ENCODE measurements around the gene TASP1.

Gene TASP1

GRCh38 chr20:13424174-13424833, 214.4 kb downstream of the TASP1 start:
- Histone ChIP-seq H3K4me3 (ENCODE audit: low read length in 2 of 2) (peak overlapping the region in 1 of 2 donors; percentile 33), H3K36me3 (ENCODE audit: control insufficient read depth in 2 of 2, insufficient read depth in 2 of 2, low read length in 2 of 2) (no peaks in the 10 kb centered on the region), H3K9me3 (ENCODE audit: control insufficient read depth in 2 of 2, low read length in 2 of 2) (no peaks in the 10 kb centered on the region), H3K4me1 (ENCODE audit: control insufficient read depth, insufficient read depth, low read length) (peaks cover 4% of the 10 kb centered on the region), H3K27me3 (ENCODE audit: control insufficient read depth in 1 of 2, insufficient read depth in 2 of 2, low read length in 2 of 2) (no peaks in the 10 kb centered on the region), H3K9ac (ENCODE audit: low read length in 2 of 2) (no peak overlapping the region), H3K27ac (ENCODE audit: low read length) (no peak overlapping the region)

DNA sequence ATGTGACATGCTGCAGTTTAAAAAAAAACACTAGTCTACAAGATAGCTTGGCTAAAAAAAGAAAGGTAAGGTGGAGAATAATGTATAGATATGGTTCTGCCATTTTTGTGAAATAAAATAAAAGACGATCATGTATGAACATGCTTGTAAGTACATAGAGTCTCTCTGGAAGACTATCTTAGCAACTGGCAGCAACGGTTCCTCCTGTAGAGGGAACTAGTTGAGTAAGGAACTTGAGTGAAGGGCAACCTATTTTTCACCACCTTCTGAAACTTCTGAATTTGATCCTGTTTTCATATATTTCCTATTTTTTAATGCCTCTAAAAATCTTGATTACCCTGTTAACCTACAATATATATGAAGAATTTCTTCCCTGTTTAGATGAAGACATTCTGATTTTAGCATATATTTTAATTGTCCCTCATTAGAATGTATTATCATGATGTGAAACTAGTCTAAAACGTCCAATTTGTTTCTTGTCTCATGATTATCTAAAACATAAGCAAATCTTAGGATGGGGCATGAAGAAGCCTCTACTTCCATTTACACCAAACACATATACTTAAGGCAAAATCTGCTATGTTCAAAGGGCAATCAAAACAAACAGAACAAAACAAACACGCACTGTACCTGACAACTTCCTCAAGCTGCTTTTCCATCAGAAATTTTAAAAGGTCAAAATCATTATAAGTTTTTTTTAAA, 215.1 kb downstream of the TASP1 start:
- Histone ChIP-seq H3K36me3 (ENCODE audit: control insufficient read depth in 2 of 2, insufficient read depth in 2 of 2, low read length in 2 of 2) (no peaks in the 10 kb centered on the region), H3K4me1 (ENCODE audit: control insufficient read depth, insufficient read depth, low read length) (peaks cover 4% of the 10 kb centered on the region), H3K9me3 (ENCODE audit: control insufficient read depth in 2 of 2, low read length in 2 of 2) (no peaks in the 10 kb centered on the region), H3K9ac (ENCODE audit: low read length in 2 of 2) (no peak overlapping the region), H3K27me3 (ENCODE audit: control insufficient read depth in 1 of 2, insufficient read depth in 2 of 2, low read length in 2 of 2) (no peaks in the 10 kb centered on the region), H3K4me3 (ENCODE audit: low read length in 2 of 2) (no peak overlapping the region), H3K27ac (ENCODE audit: low read length) (no peak overlapping the region)

DNA sequence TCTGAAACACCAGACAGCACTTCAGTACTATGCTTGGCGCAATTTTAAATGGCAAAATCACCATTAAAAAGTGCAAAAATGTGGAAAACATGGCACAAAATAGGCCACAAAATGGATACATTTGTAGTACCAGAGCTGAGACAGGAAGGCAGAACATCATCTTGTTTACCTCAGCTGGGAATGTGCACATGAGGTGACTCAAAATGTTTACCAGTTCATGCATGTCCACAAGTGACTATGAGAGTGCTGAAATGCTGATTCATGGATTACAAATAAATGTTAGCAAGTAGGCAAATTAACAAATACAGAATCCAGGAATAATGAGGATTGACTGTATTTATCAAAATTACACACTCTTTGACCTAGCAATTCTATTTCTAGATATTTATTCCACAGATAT, 216.1 kb downstream of the TASP1 start:
- H3K36me3 ChIP-seq (ENCODE audit: control insufficient read depth in 2 of 2, insufficient read depth in 2 of 2, low read length in 2 of 2): no peaks in the 10 kb centered on the region
- no peak overlapping the region for H3K9ac ChIP-seq (ENCODE audit: low read length in 2 of 2)
- H3K4me1 ChIP-seq (ENCODE audit: control insufficient read depth, insufficient read depth, low read length): peaks cover 4% of the 10 kb centered on the region
- H3K27ac ChIP-seq (ENCODE audit: low read length): no peak overlapping the region
- no peaks in the 10 kb centered on the region for H3K27me3 ChIP-seq (ENCODE audit: control insufficient read depth in 1 of 2, insufficient read depth in 2 of 2, low read length in 2 of 2)
- H3K9me3 ChIP-seq (ENCODE audit: control insufficient read depth in 2 of 2, low read length in 2 of 2): no peaks in the 10 kb centered on the region
- H3K4me3 ChIP-seq (ENCODE audit: low read length in 2 of 2): no peak overlapping the region

GRCh38 chr20:13420625-13421024, 218.1 kb downstream of the TASP1 start:
- Histone ChIP-seq H3K27me3 (ENCODE audit: control insufficient read depth in 1 of 2, insufficient read depth in 2 of 2, low read length in 2 of 2) (no peaks in the 10 kb centered on the region), H3K4me3 (ENCODE audit: low read length in 2 of 2) (no peak overlapping the region), H3K4me1 (ENCODE audit: control insufficient read depth, insufficient read depth, low read length) (peaks cover 9% of the 10 kb centered on the region), H3K9me3 (ENCODE audit: control insufficient read depth in 2 of 2, low read length in 2 of 2) (no peaks in the 10 kb centered on the region), H3K9ac (ENCODE audit: low read length in 2 of 2) (no peak overlapping the region), H3K36me3 (ENCODE audit: control insufficient read depth in 2 of 2, insufficient read depth in 2 of 2, low read length in 2 of 2) (no peaks in the 10 kb centered on the region), H3K27ac (ENCODE audit: low read length) (no peak overlapping the region)

GRCh38 chr20:13419477-13419876, 219.3 kb downstream of the TASP1 start:
- Histone ChIP-seq H3K9ac (ENCODE audit: low read length in 2 of 2) (no peak overlapping the region), H3K36me3 (ENCODE audit: control insufficient read depth in 2 of 2, insufficient read depth in 2 of 2, low read length in 2 of 2) (no peaks in the 10 kb centered on the region), H3K4me3 (ENCODE audit: low read length in 2 of 2) (no peak overlapping the region), H3K27me3 (ENCODE audit: control insufficient read depth in 1 of 2, insufficient read depth in 2 of 2, low read length in 2 of 2) (no peaks in the 10 kb centered on the region), H3K4me1 (ENCODE audit: control insufficient read depth, insufficient read depth, low read length) (peaks cover 5% of the 10 kb centered on the region), H3K27ac (ENCODE audit: low read length) (no peak overlapping the region), H3K9me3 (ENCODE audit: control insufficient read depth in 2 of 2, low read length in 2 of 2) (no peaks in the 10 kb centered on the region)

DNA sequence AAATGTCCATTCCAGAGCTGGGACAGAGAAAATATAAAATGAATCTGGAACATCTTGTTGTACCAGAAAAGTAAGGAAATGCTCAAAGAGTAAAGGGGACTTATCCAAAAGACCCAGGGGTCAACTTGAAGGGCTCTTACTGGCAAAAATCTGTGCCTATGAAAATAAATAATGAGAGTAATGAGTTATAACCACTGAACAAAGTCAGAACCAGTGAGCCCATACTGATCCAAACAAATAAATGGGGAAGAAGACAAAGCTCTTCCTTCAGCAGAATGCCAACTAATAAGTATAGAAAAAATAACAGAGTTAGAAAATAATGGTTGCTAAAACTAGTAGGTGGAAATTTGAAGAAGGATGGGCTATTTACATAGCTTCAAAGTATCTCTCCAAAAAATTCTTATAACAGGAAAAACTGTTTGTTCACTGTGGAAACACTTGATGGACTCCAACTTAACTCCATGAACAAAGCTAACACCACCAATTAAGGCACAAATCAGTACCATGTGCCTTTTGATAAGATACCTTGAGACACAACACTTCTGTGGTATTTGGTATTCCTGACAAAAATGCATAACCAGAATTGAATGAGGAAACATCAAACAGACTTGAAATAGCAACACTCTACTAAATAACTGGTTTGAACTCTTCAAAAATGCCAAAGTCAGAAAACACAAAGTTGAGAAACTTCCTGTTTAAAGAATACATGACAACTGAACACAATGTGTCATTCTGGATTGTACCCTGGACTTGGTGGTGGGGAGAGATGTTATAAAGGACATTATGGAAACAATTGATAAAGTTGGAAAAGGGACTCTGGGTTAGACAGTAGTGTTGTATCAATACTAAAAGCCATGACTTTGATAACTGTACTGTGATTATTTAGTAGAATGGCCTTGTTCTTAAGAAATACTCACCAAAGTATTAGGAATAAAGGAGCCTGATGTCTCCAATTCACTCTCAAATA, 220.2 kb downstream of the TASP1 start:
- H3K4me1 ChIP-seq (ENCODE audit: control insufficient read depth, insufficient read depth, low read length): peaks cover 5% of the 10 kb centered on the region
- H3K36me3 ChIP-seq (ENCODE audit: control insufficient read depth in 2 of 2, insufficient read depth in 2 of 2, low read length in 2 of 2): no peaks in the 10 kb centered on the region
- no peak overlapping the region for H3K27ac ChIP-seq (ENCODE audit: low read length)
- H3K9ac ChIP-seq (ENCODE audit: low read length in 2 of 2): no peak overlapping the region
- H3K9me3 ChIP-seq (ENCODE audit: control insufficient read depth in 2 of 2, low read length in 2 of 2): no peaks in the 10 kb centered on the region
- H3K27me3 ChIP-seq (ENCODE audit: control insufficient read depth in 1 of 2, insufficient read depth in 2 of 2, low read length in 2 of 2): no peaks in the 10 kb centered on the region
- no peak overlapping the region for H3K4me3 ChIP-seq (ENCODE audit: low read length in 2 of 2)

- H3K9me3 ChIP-seq (ENCODE audit: control insufficient read depth in 2 of 2, low read length in 2 of 2): no peaks in the 10 kb centered on the region
- peaks cover 22% of the 10 kb centered on the region for H3K4me1 ChIP-seq (ENCODE audit: control insufficient read depth, insufficient read depth, low read length)
- H3K9ac ChIP-seq (ENCODE audit: low read length in 2 of 2): no peak overlapping the region
- H3K27ac ChIP-seq (ENCODE audit: low read length): no peak overlapping the region
- H3K27me3 ChIP-seq (ENCODE audit: control insufficient read depth in 1 of 2, insufficient read depth in 2 of 2, low read length in 2 of 2): no peaks in the 10 kb centered on the region
- no peaks in the 10 kb centered on the region for H3K36me3 ChIP-seq (ENCODE audit: control insufficient read depth in 2 of 2, insufficient read depth in 2 of 2, low read length in 2 of 2)
- peak overlapping the region in 1 of 2 donors; percentile 14 for H3K4me3 ChIP-seq (ENCODE audit: low read length in 2 of 2)
Observed at GRCh38 chr20:13416531-13416930, 222.2 kb downstream of the TASP1 start.

- Histone ChIP-seq H3K4me1 (ENCODE audit: control insufficient read depth, insufficient read depth, low read length) (peaks cover 22% of the 10 kb centered on the region), H3K9me3 (ENCODE audit: control insufficient read depth in 2 of 2, low read length in 2 of 2) (no peaks in the 10 kb centered on the region), H3K27me3 (ENCODE audit: control insufficient read depth in 1 of 2, insufficient read depth in 2 of 2, low read length in 2 of 2) (no peaks in the 10 kb centered on the region), H3K9ac (ENCODE audit: low read length in 2 of 2) (no peak overlapping the region), H3K4me3 (ENCODE audit: low read length in 2 of 2) (no peak overlapping the region), H3K36me3 (ENCODE audit: control insufficient read depth in 2 of 2, insufficient read depth in 2 of 2, low read length in 2 of 2) (no peaks in the 10 kb centered on the region), H3K27ac (ENCODE audit: low read length) (peak overlapping the region; percentile 77)
Observed at GRCh38 chr20:13412806-13413445, 225.8 kb downstream of the TASP1 start.

DNA sequence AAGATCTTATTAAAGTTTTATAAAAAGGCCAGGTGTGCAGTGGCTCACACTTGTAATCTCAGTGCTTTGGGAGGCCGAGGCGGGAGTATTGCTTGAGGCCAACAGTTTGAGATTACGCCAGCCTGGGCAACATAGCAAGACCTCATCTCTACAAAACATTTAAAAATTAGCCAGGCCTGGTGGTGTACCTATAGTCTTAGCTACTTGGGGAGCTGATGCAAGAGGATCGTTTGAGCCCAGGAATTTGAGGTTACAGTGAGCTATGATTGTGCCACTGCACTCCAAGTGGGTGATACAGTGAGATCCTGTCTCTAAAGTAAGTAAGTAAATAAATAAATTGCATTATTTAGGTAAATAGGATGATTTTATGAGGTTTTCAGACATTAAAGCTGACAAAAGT, 234.4 kb downstream of the TASP1 start:
- Histone ChIP-seq H3K9me3 (ENCODE audit: control insufficient read depth in 2 of 2, low read length in 2 of 2) (no peaks in the 10 kb centered on the region), H3K9ac (ENCODE audit: low read length in 2 of 2) (no peak overlapping the region), H3K36me3 (ENCODE audit: control insufficient read depth in 2 of 2, insufficient read depth in 2 of 2, low read length in 2 of 2) (no peaks in the 10 kb centered on the region), H3K4me3 (ENCODE audit: low read length in 2 of 2) (no peak overlapping the region), H3K27ac (ENCODE audit: low read length) (no peak overlapping the region), H3K4me1 (ENCODE audit: control insufficient read depth, insufficient read depth, low read length) (no peaks in the 10 kb centered on the region), H3K27me3 (ENCODE audit: control insufficient read depth in 1 of 2, insufficient read depth in 2 of 2, low read length in 2 of 2) (no peaks in the 10 kb centered on the region)

DNA sequence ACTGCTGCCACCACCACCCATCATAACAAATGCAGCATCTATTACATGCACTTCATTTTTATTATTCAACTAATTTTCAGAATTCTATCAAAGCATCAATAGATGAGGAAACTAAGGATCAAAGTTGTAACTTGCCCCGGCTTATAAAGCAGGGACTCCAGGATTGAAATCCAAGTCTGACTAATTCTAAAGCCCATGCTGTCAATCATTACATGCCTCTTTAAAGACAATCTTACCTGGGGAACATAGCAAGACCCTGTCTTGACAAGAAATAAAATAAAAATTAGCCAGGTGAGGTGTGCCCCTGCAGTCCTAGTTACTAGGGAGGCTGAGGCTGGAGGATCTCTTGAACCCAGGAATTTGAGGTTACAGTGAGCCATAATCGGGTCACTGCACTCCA, 235.3 kb downstream of the TASP1 start:
- Histone ChIP-seq H3K27me3 (ENCODE audit: control insufficient read depth in 1 of 2, insufficient read depth in 2 of 2, low read length in 2 of 2) (no peaks in the 10 kb centered on the region), H3K4me3 (ENCODE audit: low read length in 2 of 2) (no peak overlapping the region), H3K9ac (ENCODE audit: low read length in 2 of 2) (no peak overlapping the region), H3K9me3 (ENCODE audit: control insufficient read depth in 2 of 2, low read length in 2 of 2) (no peaks in the 10 kb centered on the region), H3K27ac (ENCODE audit: low read length) (no peak overlapping the region), H3K4me1 (ENCODE audit: control insufficient read depth, insufficient read depth, low read length) (no peaks in the 10 kb centered on the region), H3K36me3 (ENCODE audit: control insufficient read depth in 2 of 2, insufficient read depth in 2 of 2, low read length in 2 of 2) (no peaks in the 10 kb centered on the region)

Data from stomach smooth muscle (tissue), 2 donors.